ENCODE results near the gene CDC42EP4.

CDC42EP4 gene

GRCh38 chr17:73348829-73349095, 37.0 kb upstream of the CDC42EP4 start:
- Mint-ChIP-seq H3K9me3 (no peaks in the 10 kb centered on the region), H3K4me3 (no peak overlapping the region), H3K27ac (no peak overlapping the region), H3K36me3 (ENCODE audit: low read depth) (no peaks in the 10 kb centered on the region), H3K4me1 (ENCODE audit: low read depth) (no peaks in the 10 kb centered on the region), H3K27me3 (no peaks in the 10 kb centered on the region)

GRCh38 chr17:73348018-73348828, 36.4 kb upstream of the CDC42EP4 start:
- Mint-ChIP-seq H3K4me1 (ENCODE audit: low read depth) (no peaks in the 10 kb centered on the region), H3K36me3 (ENCODE audit: low read depth) (no peaks in the 10 kb centered on the region), H3K9me3 (no peaks in the 10 kb centered on the region), H3K4me3 (no peak overlapping the region), H3K27me3 (no peaks in the 10 kb centered on the region), H3K27ac (no peak overlapping the region)

GRCh38 chr17:73347351-73347750, 35.5 kb upstream of the CDC42EP4 start:
- Mint-ChIP-seq H3K4me1 (ENCODE audit: low read depth) (no peaks in the 10 kb centered on the region), H3K9me3 (no peaks in the 10 kb centered on the region), H3K36me3 (ENCODE audit: low read depth) (no peaks in the 10 kb centered on the region), H3K27me3 (no peaks in the 10 kb centered on the region), H3K4me3 (no peak overlapping the region), H3K27ac (no peak overlapping the region)

GRCh38 chr17:73346501-73347162, 34.8 kb upstream of the CDC42EP4 start:
- Mint-ChIP-seq H3K4me1 (ENCODE audit: low read depth) (no peaks in the 10 kb centered on the region), H3K4me3 (no peak overlapping the region), H3K9me3 (no peaks in the 10 kb centered on the region), H3K36me3 (ENCODE audit: low read depth) (no peaks in the 10 kb centered on the region), H3K27ac (no peak overlapping the region), H3K27me3 (no peaks in the 10 kb centered on the region)

GRCh38 chr17:73343739-73344454, 32.1 kb upstream of the CDC42EP4 start:
- no peak overlapping the region for H3K4me3 Mint-ChIP-seq
- no peaks in the 10 kb centered on the region for H3K27me3 Mint-ChIP-seq
- no peaks in the 10 kb centered on the region for H3K36me3 Mint-ChIP-seq (ENCODE audit: low read depth)
- H3K4me1 Mint-ChIP-seq (ENCODE audit: low read depth), result no peaks in the 10 kb centered on the region
- no peaks in the 10 kb centered on the region for H3K9me3 Mint-ChIP-seq
- no peak overlapping the region for H3K27ac Mint-ChIP-seq

- Mint-ChIP-seq H3K27ac (no peak overlapping the region), H3K36me3 (ENCODE audit: low read depth) (no peaks in the 10 kb centered on the region), H3K4me3 (no peak overlapping the region), H3K9me3 (no peaks in the 10 kb centered on the region), H3K4me1 (ENCODE audit: low read depth) (no peaks in the 10 kb centered on the region), H3K27me3 (no peaks in the 10 kb centered on the region)
Observed at GRCh38 chr17:73343168-73343634, 31.4 kb upstream of the CDC42EP4 start.

- H3K9me3 Mint-ChIP-seq, result no peaks in the 10 kb centered on the region
- H3K36me3 Mint-ChIP-seq (ENCODE audit: low read depth), result no peaks in the 10 kb centered on the region
- H3K27ac Mint-ChIP-seq, result no peak overlapping the region
- no peaks in the 10 kb centered on the region for H3K27me3 Mint-ChIP-seq
- no peaks in the 10 kb centered on the region for H3K4me1 Mint-ChIP-seq (ENCODE audit: low read depth)
- H3K4me3 Mint-ChIP-seq, result no peak overlapping the region
Observed at GRCh38 chr17:73342541-73343167, 30.9 kb upstream of the CDC42EP4 start.

GRCh38 chr17:73342050-73342522, 30.3 kb upstream of the CDC42EP4 start:
- no peaks in the 10 kb centered on the region for H3K36me3 Mint-ChIP-seq (ENCODE audit: low read depth)
- no peak overlapping the region for H3K27ac Mint-ChIP-seq
- no peak overlapping the region for H3K4me3 Mint-ChIP-seq
- no peaks in the 10 kb centered on the region for H3K9me3 Mint-ChIP-seq
- no peaks in the 10 kb centered on the region for H3K4me1 Mint-ChIP-seq (ENCODE audit: low read depth)
- no peaks in the 10 kb centered on the region for H3K27me3 Mint-ChIP-seq

- Mint-ChIP-seq H3K36me3 (ENCODE audit: low read depth) (no peaks in the 10 kb centered on the region), H3K4me3 (no peak overlapping the region), H3K9me3 (no peaks in the 10 kb centered on the region), H3K27ac (no peak overlapping the region), H3K27me3 (no peaks in the 10 kb centered on the region), H3K4me1 (ENCODE audit: low read depth) (no peaks in the 10 kb centered on the region)
Observed at GRCh38 chr17:73341350-73342049, 29.7 kb upstream of the CDC42EP4 start.

- no peaks in the 10 kb centered on the region for H3K27me3 Mint-ChIP-seq
- H3K4me3 Mint-ChIP-seq, result no peak overlapping the region
- no peak overlapping the region for H3K27ac Mint-ChIP-seq
- no peaks in the 10 kb centered on the region for H3K4me1 Mint-ChIP-seq (ENCODE audit: low read depth)
- no peaks in the 10 kb centered on the region for H3K36me3 Mint-ChIP-seq (ENCODE audit: low read depth)
- no peaks in the 10 kb centered on the region for H3K9me3 Mint-ChIP-seq
Observed at GRCh38 chr17:73340093-73340596, 28.3 kb upstream of the CDC42EP4 start.

- Mint-ChIP-seq H3K27me3 (no peaks in the 10 kb centered on the region), H3K4me3 (no peak overlapping the region), H3K36me3 (ENCODE audit: low read depth) (no peaks in the 10 kb centered on the region), H3K4me1 (ENCODE audit: low read depth) (no peaks in the 10 kb centered on the region), H3K27ac (no peak overlapping the region), H3K9me3 (no peaks in the 10 kb centered on the region)
Observed at GRCh38 chr17:73338566-73339197, 26.9 kb upstream of the CDC42EP4 start.

- Mint-ChIP-seq H3K9me3 (no peaks in the 10 kb centered on the region), H3K27me3 (no peaks in the 10 kb centered on the region), H3K4me1 (ENCODE audit: low read depth) (no peaks in the 10 kb centered on the region), H3K4me3 (no peak overlapping the region), H3K27ac (no peak overlapping the region), H3K36me3 (ENCODE audit: low read depth) (no peaks in the 10 kb centered on the region)
Observed at GRCh38 chr17:73338050-73338521, 26.3 kb upstream of the CDC42EP4 start.

- no peaks in the 10 kb centered on the region for H3K27me3 Mint-ChIP-seq
- H3K9me3 Mint-ChIP-seq, result no peaks in the 10 kb centered on the region
- no peak overlapping the region for H3K27ac Mint-ChIP-seq
- H3K36me3 Mint-ChIP-seq (ENCODE audit: low read depth), result no peaks in the 10 kb centered on the region
- H3K4me1 Mint-ChIP-seq (ENCODE audit: low read depth), result no peaks in the 10 kb centered on the region
- H3K4me3 Mint-ChIP-seq, result no peak overlapping the region
Observed at GRCh38 chr17:73337330-73337710, 25.5 kb upstream of the CDC42EP4 start.

All from stimulated activated naive CD8-positive, alpha-beta T cell treated with anti-CD3 and anti-CD28 coated beads, Interleukin-15, Interleukin-2, amounts not matched to agents 100 ng/mL and 50 ng/mL, for 24 hours (primary cell).